ENCODE measurements around the gene FIBCD1.

Gene FIBCD1

DNA sequence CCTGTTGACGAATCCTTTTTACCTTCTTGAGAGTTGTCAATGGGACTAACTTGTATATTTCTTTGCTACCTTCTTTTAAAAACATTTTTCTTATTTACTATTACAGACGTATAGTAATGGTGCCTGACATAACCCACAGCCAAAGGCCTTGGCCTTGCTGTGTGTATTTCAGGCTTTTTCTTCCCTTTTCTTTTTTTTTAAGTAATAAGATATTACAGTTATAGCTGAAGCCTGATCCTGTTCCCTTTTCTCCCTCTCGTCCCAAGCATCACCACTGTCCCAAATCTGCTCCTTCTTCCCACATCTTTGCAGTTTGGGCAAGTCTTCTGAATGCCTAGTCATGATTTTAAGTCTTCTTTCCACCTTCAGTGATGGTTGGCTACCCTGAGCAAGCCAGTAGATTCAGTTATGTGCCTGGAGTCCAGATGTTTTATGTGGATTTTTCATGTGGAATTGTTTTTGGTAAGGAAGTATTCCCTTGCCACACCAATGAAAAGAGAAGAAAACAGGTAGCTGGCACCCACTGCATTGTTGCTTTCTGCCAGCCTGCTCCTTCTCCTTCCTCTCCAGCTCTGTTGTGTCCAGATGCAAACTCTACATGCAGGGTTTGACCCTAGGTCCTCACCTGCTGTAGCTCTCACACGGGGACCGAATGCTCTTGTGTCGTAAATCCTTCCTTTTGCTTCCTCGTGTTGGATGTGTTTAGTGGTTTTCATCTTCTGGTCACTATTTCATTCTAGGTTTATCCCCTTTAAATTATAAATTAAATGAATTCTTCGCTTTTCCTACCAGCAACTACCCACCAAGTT, 77.5 kb downstream of the FIBCD1 start:
- no peak for DNase-seq (ENCODE audit: low spot score)

DNA sequence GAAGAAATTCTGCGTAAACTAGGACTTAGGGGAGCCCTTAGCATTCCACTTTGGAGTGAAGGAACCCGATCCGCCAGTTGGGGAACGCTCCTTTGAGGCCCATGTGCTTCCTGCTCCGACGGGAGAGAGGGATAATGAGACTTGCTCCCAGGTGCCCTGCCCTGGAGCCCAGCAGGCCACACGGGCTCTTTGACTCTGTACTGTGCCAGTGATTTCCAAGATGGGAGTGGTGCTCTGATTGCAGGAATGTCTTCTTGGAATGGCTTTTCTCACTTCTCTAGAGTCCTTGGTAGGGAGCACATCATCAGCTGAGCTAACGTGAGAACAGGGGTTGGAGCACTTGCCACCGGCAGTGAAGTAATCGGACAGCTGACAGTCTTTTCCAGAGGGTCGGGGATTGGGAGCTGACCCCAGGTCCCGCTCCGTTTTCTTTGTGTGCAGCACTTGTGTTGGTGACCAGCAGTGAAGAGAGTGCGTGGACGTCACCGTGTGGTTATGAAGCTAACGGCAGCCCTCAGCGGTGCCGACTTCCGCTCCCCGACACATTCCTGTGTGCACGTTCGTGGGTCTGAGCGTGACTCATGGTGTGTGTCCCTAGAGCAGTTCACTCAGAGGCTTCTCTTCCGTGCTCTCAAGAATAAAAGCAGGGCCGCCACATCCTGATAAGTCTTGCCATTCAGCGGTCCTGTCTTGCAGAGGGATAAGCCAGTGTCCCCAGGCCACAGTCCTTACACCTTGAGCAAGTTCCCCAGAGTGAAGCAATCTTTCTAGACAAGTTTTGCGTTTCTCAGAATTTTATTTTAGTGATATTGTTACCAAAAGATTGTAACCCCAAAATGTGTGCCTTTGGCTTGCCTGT, 78.4 kb downstream of the FIBCD1 start:
- no peak for DNase-seq (ENCODE audit: low spot score)

DNA sequence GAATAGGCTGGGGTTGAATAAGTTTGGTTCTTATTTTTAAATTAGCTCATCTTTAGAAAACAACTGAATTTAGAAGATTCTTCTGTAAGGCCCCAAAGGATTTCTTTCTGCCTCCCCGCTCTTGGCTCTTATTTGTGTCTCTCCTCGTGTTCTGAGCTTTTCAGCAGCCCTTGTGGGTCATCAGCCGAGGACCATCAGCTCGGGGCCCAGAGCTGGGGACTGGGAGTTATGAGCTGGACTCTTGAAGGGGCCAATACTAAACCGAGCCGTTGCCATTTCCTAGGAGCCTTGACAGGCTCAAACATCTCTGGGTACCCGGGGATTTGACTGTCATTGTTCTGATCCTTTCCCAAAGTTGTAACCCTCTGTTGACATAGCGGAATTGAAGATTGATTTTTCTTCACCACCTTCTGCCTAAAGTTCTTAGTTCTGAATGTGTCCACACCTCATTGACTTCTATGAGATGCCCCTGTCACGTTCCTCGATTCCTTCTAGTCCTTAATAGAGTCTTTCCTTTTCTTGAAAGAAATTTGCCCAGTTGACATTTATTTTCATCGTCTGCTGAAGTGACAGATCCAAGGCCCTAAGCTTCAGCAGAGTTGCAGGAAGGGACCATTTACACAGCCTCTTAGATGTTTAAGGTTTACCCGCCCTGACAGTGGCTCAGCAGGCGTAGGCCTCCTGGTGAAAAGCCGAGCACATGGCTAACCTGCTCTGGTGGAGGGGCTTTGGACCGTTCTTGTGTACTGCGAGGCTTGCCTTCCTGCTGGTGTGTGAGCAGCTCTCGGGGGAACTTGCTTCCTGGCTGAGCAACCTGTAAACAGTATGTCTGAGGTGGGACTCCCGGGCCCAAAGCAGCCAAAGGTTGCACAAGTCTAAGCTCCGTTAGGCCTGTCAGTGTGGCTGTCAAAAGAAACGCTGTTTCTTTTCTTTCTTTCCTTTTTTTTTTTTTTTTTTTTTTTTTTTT, 80.0 kb downstream of the FIBCD1 start:
- no peak for DNase-seq (ENCODE audit: low spot score)

DNA sequence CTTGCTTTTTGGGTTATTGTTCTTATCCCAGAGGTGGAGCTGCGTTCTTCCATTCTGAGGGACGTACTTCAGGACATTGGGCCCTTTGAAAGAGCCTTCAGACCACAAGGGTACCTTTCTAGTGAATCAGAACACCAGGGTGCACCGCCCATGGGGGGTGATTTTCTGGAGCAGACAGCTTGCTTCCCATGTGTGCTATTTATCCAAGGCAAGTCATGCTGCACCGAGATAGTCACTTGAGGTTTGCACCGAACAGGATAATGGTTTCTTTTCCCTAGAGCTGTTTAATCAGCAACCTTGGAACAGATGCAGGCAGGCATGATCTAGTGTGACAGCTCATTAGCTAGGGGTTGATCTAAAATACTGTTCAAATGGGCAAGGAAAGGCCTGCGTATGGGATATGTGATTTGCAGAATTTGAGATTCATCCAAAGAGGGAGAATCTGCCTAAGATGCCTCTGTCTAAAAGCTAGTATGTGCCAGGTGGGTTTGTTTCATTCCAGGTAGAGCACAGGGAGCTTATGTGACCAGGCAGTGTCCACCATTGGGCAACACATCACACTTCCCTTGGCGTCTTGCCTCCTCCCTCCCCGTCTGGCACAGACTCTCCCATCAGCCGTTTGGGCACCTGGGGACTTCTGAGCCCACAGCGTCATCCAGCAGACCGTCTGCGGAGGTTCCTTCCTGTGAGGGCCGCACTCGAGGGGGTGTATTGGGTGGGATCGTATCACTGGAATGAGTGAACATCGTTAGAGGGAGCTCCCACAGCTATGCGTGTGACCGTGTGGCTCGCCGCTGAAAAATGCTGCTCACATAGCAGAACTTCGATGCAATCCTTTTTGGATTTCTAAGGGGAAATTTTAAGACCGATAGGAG, 80.9 kb downstream of the FIBCD1 start:
- DNase-seq (ENCODE audit: low spot score) = no peak

DNA sequence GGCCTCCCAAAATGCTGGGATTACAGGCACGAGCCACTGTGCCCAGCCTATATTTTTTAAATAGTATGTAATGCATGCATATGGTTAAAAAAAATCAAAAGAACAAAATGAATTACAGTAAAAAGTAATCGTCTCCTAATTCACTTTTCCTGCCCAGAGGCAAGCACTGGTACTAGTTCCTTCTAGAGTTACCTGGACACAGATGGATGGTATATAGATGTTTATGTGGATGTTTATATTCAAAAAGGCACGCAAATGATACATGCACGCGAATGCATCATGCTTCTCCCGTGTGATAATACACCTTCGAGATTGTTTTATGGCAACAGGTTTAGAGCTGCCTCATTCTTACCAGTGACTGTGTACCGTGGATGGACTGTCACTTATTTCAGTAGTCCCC, 82.6 kb downstream of the FIBCD1 start:
- no peak for DNase-seq (ENCODE audit: low spot score)

DNA sequence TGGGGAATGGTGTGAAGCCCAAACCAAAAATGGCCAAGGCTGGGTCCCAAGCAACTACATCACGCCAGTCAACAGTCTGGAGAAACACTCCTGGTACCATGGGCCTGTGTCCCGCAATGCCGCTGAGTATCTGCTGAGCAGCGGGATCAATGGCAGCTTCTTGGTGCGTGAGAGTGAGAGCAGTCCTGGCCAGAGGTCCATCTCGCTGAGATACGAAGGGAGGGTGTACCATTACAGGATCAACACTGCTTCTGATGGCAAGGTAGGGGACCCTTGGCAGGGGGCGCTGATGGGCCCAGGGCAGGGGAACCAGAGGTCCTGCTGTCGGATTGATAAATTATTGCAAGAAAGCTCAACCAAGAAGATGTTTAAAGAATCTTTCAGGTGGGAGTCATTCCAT, 84.2 kb downstream of the FIBCD1 start:
- no peak for DNase-seq (ENCODE audit: low spot score)

DNA sequence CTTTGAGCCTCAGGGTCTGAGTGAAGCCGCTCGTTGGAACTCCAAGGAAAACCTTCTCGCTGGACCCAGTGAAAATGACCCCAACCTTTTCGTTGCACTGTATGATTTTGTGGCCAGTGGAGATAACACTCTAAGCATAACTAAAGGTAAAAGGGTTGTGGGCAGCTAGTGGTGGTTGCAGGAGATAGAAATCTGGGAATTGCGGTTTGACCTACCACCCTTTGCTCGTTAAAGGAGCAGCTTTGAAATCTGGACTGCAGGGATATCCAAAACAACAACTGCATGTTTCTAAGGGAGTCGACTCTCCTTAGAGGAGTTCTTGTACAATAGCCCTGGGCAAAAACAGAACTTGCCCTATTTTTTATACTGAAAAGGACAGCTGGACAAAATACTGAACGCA, 85.0 kb downstream of the FIBCD1 start:
- DNase-seq (ENCODE audit: low spot score) = no peak

DNA sequence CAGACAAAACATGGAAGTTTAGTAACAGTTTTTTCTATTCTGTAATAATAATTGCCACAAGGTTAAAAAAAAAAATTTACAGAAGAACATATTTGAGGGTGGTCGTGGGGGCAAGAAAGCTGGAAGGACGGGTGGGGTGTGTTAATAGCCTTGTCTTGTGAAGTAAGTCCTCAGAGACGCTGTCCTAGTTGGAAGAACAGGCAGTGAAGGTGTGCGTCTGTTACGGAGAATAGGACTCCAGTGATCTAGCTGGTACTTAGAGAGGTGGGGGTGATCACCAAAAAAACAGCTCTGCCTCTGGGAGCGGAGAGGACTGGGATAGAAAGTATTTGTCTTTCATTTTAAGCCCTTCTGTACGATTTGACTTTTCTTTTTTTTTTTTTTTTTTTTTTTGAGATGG, 86.2 kb downstream of the FIBCD1 start:
- no peak for DNase-seq (ENCODE audit: low spot score)
